ENCODE results near the gene BTN1A1.

The BTN1A1 gene

DNA sequence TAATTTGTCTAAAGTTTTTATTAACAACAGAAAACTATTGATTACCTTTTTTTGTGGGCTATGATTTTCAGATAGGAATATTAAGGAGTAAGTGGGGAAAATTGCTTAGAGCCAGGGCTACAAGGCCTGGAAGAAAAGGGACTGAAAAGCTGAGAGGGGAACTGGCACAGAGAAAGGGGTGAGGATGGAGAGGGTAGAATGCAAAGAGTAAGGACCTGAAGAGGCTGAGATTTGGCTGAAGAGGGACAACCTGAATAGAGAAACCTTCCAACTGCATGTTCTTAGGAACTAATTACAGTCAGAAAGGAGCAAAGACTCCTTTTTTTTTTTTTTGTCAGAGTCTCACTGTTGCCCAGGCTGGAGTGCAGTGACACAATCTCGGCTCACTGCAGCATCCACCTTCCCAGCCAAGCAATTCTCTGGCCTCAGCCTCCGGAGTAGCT is 25.6 kb upstream of the BTN1A1 start:
- DNase-seq (ENCODE audit: extremely low spot score, insufficient read length, low read depth) (no peak), FAIRE-seq (no peak)

DNA sequence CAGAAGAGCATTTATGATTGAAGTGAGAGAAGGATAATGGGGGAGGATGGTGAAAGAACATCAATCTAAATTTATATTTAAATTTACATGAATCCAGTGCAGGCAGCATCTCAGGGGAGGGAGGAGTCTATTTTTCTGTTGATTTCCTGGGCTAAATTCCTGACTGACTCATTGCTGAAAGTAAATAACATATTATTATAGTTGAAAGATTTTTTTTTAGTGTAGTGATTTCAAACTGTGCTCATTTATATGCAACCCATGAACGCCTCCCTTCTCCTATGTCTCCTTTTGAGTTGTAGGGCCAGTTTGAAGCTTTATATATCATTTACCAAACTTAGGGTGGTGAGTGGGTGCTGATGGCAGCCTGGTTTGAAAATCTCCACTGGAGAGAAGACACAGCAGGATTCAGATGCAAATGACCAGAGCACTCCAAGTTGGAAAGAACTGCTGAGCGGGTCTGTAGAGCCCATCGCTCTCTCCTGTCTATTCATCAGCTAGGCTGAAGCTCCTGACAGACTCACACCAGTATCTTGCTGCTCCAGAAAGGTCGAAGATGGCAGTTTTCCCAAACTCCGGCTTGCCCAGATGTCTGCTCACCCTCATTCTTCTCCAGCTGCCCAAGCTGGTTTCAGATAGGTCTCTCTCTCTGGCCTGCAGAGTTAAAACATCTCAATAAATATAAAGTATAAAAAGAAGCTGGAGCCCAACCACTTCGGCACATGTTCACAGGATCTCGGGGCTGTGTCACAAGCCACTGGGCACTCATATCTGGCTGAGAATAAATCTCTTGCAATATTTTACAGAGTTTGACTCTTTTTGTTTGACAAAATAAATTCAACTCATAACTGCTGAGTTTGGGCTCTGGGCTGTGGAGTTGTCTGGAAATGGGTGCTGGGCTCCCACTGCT is 24.0 kb upstream of the BTN1A1 start:
- DNase-seq (ENCODE audit: extremely low spot score, insufficient read length, low read depth) = no peak
- FAIRE-seq = no peak

DNA sequence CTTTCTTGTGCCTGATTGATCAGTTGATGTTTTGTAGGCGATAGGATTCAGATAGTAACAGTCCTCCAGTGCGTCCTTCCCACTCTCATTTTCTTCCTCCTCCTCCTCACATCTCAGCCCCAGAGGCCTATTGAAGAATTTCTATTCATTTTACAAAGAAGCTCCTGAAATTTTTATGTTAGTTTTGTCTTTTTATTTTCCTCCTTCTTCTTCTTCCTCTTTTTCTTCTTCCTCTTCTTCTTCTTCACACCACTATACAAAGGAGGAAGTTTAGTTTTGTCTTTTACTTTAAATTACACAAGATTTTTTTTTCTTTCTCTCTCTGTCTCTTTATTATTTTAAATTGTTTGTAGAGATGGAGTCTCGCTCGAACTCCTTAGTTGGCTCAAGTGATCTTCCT is 23.2 kb upstream of the BTN1A1 start:
- no peak for DNase-seq (ENCODE audit: extremely low spot score, insufficient read length, low read depth)
- no peak for FAIRE-seq

DNA sequence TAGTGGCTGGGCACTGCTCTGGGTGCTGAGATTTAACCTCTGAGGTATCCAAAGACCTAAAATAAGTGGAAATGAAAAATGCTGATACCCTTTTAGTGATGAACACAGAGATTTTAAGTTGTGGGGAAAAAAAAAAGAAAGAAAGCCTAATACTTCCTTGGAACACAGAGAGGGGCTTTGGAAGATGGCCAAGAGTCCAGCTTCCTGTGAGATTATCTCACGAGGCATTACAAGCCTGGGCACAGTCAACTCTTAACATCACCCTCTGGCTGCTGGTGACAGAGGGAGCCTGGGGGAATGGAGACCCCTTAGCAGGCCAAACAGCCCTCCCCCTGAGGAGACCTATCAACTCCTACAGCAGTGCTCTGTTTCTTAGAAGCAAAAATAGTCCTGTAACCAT is 22.7 kb upstream of the BTN1A1 start:
- DNase-seq (ENCODE audit: extremely low spot score, insufficient read length, low read depth) = no peak
- no peak for FAIRE-seq

DNA sequence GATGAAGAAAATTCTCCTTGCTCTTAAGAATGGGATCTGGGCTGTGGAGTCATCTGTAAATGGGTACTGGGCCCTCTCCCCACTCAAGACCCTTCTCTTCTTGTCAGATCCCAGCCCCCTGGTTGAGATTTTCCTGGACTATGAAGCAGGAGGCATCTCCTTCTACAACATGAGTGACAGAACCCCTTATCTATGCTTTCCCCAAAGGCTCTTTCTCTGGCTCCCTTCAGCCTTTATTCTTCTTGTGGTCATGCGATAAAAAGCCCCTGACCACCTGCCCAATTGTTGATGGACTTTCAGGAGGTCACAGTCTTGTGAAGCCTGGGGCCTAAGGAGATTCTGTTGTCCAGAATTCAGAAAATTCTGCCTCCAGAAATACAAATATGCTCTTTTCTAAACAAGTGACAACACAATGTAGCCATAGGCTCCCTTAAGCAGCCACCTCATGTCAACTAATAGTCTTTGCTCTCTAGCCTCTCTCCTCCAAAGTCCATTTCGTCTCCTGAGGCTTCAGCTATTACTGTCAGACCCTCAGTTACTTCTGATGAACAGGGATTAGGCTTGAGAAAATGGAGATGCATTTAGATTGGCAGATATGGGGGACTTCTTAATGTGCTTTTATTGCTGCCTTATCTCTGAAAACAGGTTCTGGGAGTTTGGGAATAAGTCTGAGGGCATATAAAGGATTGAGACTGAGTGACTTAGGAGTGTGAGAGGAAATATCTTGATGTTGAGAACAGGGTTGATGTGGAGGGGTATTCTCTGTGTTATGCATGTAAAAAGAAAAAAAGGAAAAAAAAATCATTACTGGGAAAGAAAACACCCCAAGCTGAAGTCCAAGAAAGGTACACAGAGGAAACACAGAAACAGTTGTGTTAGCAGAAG is 21.8 kb upstream of the BTN1A1 start:
- FAIRE-seq (no peak), DNase-seq (ENCODE audit: extremely low spot score, insufficient read length, low read depth) (no peak)

DNA sequence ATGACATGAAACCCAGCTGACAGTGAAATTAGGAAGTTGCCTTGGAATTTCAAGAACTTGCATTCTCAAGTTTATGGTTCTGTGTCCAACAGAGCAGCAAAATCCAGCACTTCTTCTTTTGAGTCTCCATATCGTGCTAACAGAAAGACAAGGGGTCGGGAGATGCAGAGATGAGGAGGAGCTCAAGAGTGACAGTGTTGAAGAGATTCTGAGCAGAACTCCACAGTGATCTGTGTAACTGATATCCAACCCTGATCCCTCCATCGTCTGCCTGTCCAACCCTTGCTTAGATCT is 21.2 kb upstream of the BTN1A1 start:
- no peak for DNase-seq (ENCODE audit: extremely low spot score, insufficient read length, low read depth)
- no peak for FAIRE-seq

DNA sequence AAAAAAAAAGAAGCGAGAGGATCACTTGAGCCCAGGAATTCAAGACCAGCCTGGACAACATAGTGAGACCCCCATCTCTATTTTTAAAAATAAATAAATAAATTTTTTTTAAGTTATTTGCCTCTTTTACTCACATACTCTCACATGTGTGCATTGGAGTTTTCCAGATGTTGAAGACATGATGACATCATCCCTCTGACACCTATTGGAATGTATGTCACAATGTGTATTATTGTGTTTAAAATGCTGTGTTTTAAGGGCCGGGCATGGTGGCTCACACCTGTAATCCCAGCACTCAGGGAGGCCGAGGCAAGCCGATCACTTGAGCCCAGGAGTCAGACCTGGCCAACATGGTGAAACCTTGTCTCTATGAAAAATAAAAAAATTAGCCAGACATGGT is 17.8 kb upstream of the BTN1A1 start:
- FAIRE-seq = no peak
- no peak for DNase-seq (ENCODE audit: extremely low spot score, insufficient read length, low read depth)

DNA sequence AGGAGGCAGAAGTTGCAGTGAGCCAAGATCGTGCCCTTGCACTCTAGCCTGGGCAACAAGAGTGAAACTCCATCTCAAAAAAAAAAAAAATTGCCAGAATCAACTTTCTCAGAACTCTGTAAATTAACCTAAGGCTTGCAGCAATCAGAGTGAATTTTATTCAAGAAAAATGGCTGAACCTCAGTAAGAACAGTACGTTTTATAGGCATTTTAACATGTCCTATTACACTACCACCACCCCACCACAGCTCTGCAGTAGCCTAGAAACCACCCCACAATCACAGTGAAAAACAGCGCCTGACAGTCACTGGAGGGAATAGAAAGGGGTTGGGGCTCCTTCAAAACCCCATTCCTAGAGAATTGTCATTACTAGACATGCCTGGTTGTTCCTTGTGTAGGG is 16.4 kb upstream of the BTN1A1 start:
- FAIRE-seq = no peak
- no peak for DNase-seq (ENCODE audit: extremely low spot score, insufficient read length, low read depth)

DNA sequence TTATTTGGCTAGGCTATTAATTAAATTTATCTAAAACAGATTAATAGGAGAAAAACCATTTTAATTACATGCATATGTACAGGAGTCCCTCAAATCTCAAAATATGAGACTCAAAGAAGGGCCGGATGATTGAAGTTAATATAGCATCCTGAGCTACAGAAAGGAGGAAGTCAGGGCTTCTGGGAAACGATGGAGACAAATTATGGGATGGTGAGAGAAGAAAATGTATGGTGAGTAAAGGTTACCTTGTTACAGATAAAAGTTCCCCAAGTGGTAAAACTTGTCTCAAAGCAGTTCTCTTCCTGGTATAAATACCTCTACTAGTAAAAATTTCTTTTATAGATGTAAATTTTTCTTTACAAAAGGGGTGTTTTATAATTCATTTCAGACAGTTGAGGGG is 15.9 kb upstream of the BTN1A1 start:
- DNase-seq (ENCODE audit: extremely low spot score, insufficient read length, low read depth) (no peak), FAIRE-seq (no peak)

DNA sequence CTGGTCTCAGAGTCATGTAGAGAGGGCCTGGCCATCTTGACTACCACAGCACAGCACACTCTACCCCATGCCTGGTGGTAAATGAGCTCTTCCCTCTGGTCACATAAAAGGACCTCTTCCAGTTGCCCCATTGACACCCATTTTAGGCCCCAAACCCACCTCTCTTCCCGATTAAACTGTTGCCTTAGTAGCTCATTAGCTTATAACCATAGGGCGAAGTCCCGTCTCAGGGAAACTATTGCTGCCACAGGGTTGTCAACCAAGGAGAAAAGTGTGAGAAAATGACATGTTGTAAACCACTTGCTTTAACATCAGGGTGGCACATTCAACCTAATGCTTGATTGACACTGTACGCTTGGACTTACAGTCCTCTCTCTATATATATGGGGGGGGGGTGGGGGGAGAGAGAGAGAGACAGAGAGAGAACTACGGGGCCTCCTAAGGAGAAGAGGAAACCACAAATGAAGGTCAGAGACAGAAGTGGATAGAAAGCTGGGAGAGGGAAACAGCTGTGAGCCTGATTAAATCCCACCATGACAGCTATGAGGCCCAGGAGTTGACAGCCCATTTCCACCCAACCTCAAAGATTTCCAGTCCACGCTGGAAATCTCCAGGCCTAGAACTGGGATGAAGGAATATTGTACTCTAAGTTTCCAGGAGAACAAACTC is 14.9 kb upstream of the BTN1A1 start:
- FAIRE-seq = no peak

DNA sequence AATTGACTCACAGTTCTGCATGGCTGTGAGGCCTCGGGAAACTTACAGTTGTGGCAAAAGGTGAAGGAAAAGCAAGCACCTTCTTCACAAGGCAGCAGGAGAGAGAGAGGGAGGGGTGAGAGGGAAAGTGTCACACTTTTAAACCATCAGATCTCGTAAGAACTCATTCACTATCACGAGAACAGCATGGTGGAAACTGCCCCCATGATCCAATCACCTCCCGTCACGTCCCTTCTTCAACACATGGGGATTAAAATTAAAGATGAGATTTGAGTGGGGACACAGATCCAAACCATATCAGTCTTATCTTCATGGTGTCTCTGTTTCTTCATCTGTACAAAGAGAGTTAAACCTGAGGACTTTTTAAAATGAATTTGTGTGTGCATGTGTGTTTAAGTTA is 13.7 kb upstream of the BTN1A1 start:
- no peak for DNase-seq (ENCODE audit: extremely low spot score, insufficient read length, low read depth)
- FAIRE-seq = no peak

More for the DNA sequence above, 14.9 kb upstream of the BTN1A1 start:
- no peak for DNase-seq (ENCODE audit: extremely low spot score, insufficient read length, low read depth)

DNA sequence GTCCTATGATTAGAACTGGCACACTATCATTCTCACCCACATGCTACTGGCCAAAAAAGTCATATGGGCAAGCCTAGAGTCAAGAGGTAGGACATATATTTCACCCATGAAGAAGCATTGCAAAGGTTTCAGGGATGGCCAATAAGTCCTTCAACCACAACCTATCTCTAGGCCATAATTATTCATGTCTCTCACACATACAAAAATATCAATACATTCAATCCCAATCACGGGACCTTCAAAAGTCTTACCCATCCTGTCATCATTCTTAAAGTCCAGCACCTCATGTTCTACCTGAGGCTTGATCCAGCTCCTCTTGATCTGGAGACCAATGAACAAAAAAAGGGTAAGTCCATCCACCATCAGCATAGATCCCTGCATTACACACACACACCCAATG is 12.6 kb upstream of the BTN1A1 start:
- FAIRE-seq (no peak), DNase-seq (ENCODE audit: extremely low spot score, insufficient read length, low read depth) (no peak)

DNA sequence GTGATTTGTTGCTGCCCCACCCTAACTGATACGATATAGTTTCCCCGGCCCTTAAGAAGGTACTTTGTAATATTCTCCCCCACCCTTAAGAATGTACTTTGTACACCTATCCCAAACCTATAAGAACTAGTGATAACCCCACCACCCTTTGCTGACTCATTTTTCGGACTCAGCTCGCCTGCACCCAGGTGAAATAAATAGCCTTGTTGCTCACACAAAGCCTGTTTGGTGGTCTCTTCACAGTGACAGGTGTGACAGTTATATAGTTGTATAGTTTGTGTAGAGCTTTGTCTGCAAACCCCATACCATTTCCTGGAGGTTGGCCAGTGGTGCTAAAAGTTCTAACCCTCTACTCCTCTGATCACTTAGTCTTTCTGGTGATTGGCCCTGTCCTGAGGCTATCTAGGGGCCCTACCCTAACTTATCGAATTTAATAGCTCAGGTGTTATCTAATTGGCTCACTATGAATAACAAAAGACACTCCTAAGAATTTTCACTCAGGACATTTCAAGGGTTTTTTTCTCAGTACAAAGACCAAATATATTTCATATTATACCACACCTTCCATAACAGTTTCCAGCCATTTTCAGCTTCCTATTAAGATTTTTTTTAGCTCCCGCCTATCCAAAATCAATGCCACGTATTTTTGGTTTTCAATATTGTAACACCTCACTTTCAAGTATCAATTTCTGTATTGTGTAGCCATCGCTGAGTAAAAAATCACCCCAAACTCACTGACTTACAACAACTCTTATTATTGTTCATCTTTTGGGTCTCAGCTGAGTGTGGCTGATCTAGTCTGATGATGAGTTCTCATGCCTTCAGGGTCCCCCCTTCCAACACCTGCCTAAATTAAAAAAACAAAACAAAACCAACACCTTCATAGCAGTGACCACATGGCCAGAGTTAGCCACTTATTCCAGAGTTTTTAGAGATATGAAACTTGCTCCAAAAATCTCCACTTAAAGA is 9.8 kb upstream of the BTN1A1 start:
- FAIRE-seq (no peak), DNase-seq (ENCODE audit: extremely low spot score, insufficient read length, low read depth) (no peak)

DNA sequence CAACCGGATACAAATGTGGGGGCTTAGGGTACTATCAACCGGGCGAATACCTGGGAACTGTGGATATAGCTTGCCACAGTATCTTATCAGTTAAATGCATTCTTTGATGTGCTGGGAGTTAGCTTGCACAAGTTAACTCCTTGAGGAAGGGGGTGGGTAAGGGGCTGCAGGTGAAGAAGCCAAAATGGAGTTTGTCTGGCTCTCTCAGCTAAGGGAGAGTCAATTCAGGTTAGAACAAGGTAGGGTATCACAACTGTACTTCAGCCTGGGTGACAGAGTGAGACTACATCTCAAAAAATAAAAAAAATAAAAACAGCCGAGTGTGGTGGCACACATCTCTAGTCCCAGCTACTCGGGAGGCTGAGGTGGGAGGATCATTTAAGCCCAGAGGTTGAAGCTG is 8.5 kb upstream of the BTN1A1 start:
- no peak for FAIRE-seq
- DNase-seq (ENCODE audit: extremely low spot score, insufficient read length, low read depth) = no peak

DNA sequence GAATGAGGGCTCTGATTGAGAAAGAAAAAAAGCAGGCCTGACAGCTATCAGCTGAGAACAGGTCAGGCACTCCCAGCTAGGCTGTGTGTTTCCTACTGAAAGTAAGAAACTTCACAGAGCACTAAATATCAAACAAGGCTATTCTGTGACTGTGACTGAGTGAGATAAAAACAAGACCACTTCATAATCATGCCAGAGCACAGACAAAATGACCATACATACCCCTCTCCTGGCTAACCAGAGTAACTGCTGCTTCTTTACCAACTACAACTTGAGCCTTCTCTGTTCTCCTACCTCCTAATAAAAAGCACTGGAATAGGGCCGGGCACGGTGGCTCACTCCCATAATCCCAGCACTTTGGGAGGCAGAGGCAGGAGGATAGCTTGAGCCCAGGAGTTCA is 6.8 kb upstream of the BTN1A1 start:
- DNase-seq (ENCODE audit: extremely low spot score, insufficient read length, low read depth) = no peak
- FAIRE-seq = no peak

DNA sequence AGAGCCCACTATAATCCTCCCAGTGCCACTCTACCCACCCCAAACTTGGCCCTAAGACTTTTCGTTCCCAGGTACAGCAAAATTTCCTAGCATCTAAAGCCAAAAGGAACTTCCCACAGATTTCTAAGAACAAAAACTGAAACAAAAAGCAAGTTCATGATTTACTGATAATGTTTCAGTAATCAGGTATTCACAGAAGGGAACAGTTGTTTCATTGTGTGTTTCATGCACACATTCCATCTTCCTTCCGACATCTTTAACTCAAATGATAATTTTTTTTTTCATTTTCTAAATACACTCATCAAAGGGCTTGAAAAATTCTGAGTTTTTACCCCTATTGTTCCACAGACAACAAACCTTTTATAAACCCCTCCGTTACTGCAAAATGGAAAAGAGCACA is 6.0 kb upstream of the BTN1A1 start:
- DNase-seq (ENCODE audit: extremely low spot score, insufficient read length, low read depth) = no peak
- FAIRE-seq = no peak

DNA sequence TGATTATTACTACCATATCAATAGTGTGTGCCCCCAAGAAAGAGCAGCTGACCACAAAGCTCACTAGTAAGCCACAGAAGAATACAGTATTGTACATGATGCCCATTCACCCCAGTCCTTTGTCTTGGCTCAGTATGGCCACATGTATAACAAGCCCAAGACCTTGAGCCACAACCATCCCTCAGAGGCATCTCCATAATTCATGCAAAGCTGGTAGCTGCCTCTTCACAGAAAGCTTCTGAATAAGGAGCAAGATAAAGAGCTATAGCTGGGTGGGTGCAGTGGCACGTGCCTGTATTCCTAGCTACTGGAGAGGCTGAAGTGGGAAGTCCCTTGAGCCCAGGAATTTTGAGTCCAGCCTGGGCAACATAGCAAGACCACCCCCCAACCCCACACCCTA is 4.8 kb upstream of the BTN1A1 start:
- FAIRE-seq (no peak), DNase-seq (ENCODE audit: extremely low spot score, insufficient read length, low read depth) (no peak)

DNA sequence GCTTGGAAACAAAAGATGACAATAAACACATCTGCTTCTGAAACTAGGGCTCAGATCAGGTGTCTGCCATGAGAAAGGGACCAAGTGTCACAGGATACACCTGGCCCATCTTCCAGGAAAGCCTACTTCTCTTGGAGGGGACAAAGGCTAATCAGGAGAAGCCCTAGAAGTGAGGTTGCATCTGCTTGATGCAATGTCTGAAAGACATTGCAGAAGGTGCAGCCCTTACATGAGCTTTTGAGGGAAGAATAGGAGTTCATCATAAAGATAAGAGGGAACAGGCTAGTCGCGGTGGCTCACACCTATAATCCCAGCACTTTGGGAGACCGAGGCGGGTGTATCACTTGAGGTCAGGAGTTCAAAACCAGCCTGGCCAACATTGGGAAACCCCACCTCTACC is 2.5 kb upstream of the BTN1A1 start:
- no peak for DNase-seq (ENCODE audit: extremely low spot score, insufficient read length, low read depth)
- no peak for FAIRE-seq

DNA sequence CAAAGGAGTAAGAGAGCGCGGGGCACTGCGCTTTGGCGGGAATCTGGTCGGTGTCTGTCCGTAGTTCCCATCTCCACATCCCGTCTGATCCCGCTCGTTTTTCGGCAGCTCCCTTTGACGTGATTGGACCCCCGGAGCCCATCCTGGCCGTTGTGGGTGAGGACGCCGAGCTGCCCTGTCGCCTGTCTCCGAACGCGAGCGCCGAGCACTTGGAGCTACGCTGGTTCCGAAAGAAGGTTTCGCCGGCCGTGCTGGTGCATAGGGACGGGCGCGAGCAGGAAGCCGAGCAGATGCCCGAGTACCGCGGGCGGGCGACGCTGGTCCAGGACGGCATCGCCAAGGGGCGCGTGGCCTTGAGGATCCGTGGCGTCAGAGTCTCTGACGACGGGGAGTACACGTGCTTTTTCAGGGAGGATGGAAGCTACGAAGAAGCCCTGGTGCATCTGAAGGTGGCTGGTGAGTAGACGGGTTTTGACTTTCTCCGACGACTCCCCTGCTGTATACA is 1.4 kb downstream of the BTN1A1 start:
- no peak for DNase-seq (ENCODE audit: extremely low spot score, insufficient read length, low read depth)
- peak; percentile 24 for FAIRE-seq

DNA sequence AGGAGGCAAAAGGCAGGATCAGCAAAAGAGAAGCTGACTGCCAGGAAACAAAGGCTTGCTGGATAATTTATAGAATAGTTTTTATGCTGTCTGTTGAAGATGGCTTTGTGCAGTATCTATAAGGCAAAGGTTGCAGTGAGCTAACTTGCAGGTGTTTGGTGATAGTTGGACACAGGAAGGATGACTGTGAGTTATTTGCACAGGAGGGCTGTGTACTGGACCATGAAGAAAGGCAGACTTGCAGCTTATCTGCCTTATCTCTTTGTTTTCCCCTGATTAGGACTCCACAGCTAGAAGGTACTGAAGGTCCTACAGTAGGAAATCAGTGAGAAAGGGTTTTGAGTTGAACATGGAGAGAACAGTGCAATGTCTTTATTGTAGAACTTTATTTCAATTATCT is 2.1 kb downstream of the BTN1A1 start:
- FAIRE-seq = peak; percentile 77

More for the DNA sequence above, 2.1 kb downstream of the BTN1A1 start:
- DNase-seq (ENCODE audit: extremely low spot score, insufficient read length, low read depth) = no peak
